GM23338 (cell line): ENCODE results near the gene IGSF5. TPM values are rescaled to one million over a fixed set of nuclear protein-coding genes. Genes with fewer than 3 reads are reported as not detected.

Experiments
- ATAC-seq: fragments of 200-7000 bp; cut with Tn5 transposase; 3 replicates; pipeline ENCODE4 v1.9.1; 2020
- DNase-seq: peaks from one replicate; pipeline ENCODE4 v3.0.0-alpha.2; 2015; ENCODE audit warnings: low spot score
- H2AFZ ChIP-seq: fragments of 200-600 bp; sonication (generic); 2 replicates; pipeline ENCODE4 v1.8.0; 2016; ENCODE audit warnings: antibody characterized with exemption, mild to moderate bottlenecking, moderate library complexity
- H3F3A ChIP-seq: fragments of 200-600 bp; sonication (generic); replicated peaks from 2 replicates; pipeline ENCODE4 v1.8.0; 2017; ENCODE audit warnings: antibody characterized with exemption, mixed run types, low read depth
- H3K27ac ChIP-seq: fragments of 200-600 bp; sonication (generic); 2 replicates; pipeline ENCODE4 v1.6.1; 2016; ENCODE audit warnings: low read depth
- H3K27me3 ChIP-seq: fragments of 200-600 bp; sonication (generic); 2 replicates; pipeline ENCODE4 v1.8.0; 2016; ENCODE audit warnings: mild to moderate bottlenecking, mixed run types, moderate library complexity; ENCODE audit not compliant: insufficient read depth
- H3K36me3 ChIP-seq: fragments of 200-600 bp; sonication (generic); 2 replicates; pipeline ENCODE4 v1.8.0; 2016; ENCODE audit warnings: mild to moderate bottlenecking; ENCODE audit not compliant: insufficient read depth
- H3K4me1 ChIP-seq: fragments of 200-600 bp; sonication (generic); 2 replicates; pipeline ENCODE4 v1.8.0; 2016; ENCODE audit warnings: mild to moderate bottlenecking, moderate library complexity; ENCODE audit not compliant: insufficient read depth
- H3K4me2 ChIP-seq: fragments of 200-600 bp; sonication (generic); 2 replicates; pipeline ENCODE4 v1.7.1; 2017; ENCODE audit warnings: mixed run types
- H3K4me3 ChIP-seq: fragments of 200-600 bp; sonication (generic); 2 replicates; pipeline ENCODE4 v1.6.1; 2016; ENCODE audit warnings: mixed run types
- H3K79me2 ChIP-seq: fragments of 200-600 bp; sonication (generic); replicated peaks from 2 replicates; pipeline ENCODE4 v1.8.0; 2017; ENCODE audit warnings: mild to moderate bottlenecking; ENCODE audit not compliant: insufficient read depth
- H3K9me2 ChIP-seq: fragments of 200-600 bp; sonication (generic); 2 replicates; pipeline ENCODE4 v1.8.0; 2017; ENCODE audit not compliant: insufficient read depth
- H4K20me1 ChIP-seq: fragments of 200-600 bp; sonication (generic); replicated peaks from 2 replicates; pipeline ENCODE4 v1.8.0; 2017; ENCODE audit warnings: mild to moderate bottlenecking; ENCODE audit not compliant: insufficient read depth
- H3K27ac Mint-ChIP-seq: 2 replicates; pipeline ENCODE4 v1.8.0; 2020; ENCODE audit warnings: inconsistent platforms, mild to moderate bottlenecking, moderate library complexity, mixed read lengths
- H3K27me3 Mint-ChIP-seq: 3 replicates; pipeline ENCODE4 v1.8.0; 2022; ENCODE audit warnings: low read depth, mild to moderate bottlenecking, moderate library complexity, mixed read lengths, inconsistent platforms; ENCODE audit not compliant: insufficient read depth, poor library complexity
- H3K36me3 Mint-ChIP-seq: 3 replicates; pipeline ENCODE4 v1.8.0; 2021; ENCODE audit warnings: low read depth, mild to moderate bottlenecking, inconsistent platforms, moderate library complexity, mixed read lengths
- H3K4me1 Mint-ChIP-seq: 3 replicates; pipeline ENCODE4 v1.8.0; 2020; ENCODE audit warnings: mild to moderate bottlenecking, inconsistent platforms, mixed read lengths
- H3K4me3 Mint-ChIP-seq: 3 replicates; pipeline ENCODE4 v1.8.0; 2021; ENCODE audit warnings: moderate library complexity, mild to moderate bottlenecking, inconsistent platforms, mixed read lengths
- H3K9me3 Mint-ChIP-seq: 3 replicates; pipeline ENCODE4 v1.8.0; 2020; ENCODE audit warnings: moderate library complexity, mild to moderate bottlenecking, inconsistent platforms, mixed read lengths
- CREB1 ChIP-seq: fragments of 250-450 bp; sonication (Bioruptor Pico); IDR thresholded peaks from 2 replicates; pipeline ENCODE4 v1.5.0; 2020; ENCODE audit warnings: low read depth, mild to moderate bottlenecking, moderate library complexity
- CTCF ChIP-seq, 2 experiments: fragments of 200-600 bp in 1 of 2; sonication (generic) in 1 of 2; conservative IDR thresholded peaks; 2 replicates each; pipeline versions ENCODE4 v1.5.1 to v1.6.1; 2016 to 2017; ENCODE audit warnings: antibody characterized with exemption in 2 of 2, low read depth in 2 of 2, mild to moderate bottlenecking in 2 of 2, moderate library complexity in 1 of 2
- EZH2 ChIP-seq: fragments of 200-600 bp; sonication (generic); IDR thresholded peaks from one replicate; pipeline ENCODE4 v1.8.0; 2017; ENCODE audit warnings: antibody characterized with exemption, mild to moderate bottlenecking, low read depth; ENCODE audit not compliant: unreplicated experiment
- EZH2phosphoT487 ChIP-seq: fragments of 200-600 bp; sonication (generic); IDR thresholded peaks from one replicate; pipeline ENCODE4 v1.8.1; 2018; ENCODE audit warnings: antibody characterized with exemption; ENCODE audit not compliant: unreplicated experiment
- JUNB ChIP-seq: IDR thresholded peaks from one replicate; pipeline ENCODE4 v1.6.1; 2016; ENCODE audit warnings: antibody characterized with exemption; ENCODE audit not compliant: unreplicated experiment
- POLR2AphosphoS5 ChIP-seq: IDR thresholded peaks from 2 replicates; pipeline ENCODE4 v1.6.1; 2016; ENCODE audit warnings: antibody characterized with exemption, low read depth
- STAT1 ChIP-seq: IDR thresholded peaks from one replicate; pipeline ENCODE4 v1.6.1; 2016; ENCODE audit warnings: antibody characterized with exemption; ENCODE audit not compliant: unreplicated experiment
- ZNF114 ChIP-seq: fragments of 250-450 bp; sonication (Bioruptor Pico); IDR thresholded peaks from 2 replicates; pipeline ENCODE4 v1.5.0; 2020; ENCODE audit warnings: mild to moderate bottlenecking, moderate library complexity
- ZNF462 ChIP-seq: fragments of 250-450 bp; sonication (Bioruptor Pico); IDR thresholded peaks from 2 replicates; pipeline ENCODE4 v1.5.0; 2020; ENCODE audit warnings: mild to moderate bottlenecking, moderate library complexity
- polyA plus RNA-seq: library from polyadenylated mRNA; unstranded; fragments of >200 nt; fragmentation: Nextera tagmentation; extraction: Ambion mirVana; gene quantifications from 2 replicates; pipeline ENCODE4 v1.2.1, GENCODE V29; 2016
- total RNA-seq: library from RNA; depleted of rRNA; stranded (reverse); fragments of >200 nt; shearing (Covaris generic); gene quantifications from 2 replicates; pipeline ENCODE4 v1.2.3, GENCODE V29; 2014

IGSF5 gene
- total and polyA plus RNA-seq, 2 experiments from 2014 or later: 4.4 to 10.1 TPM

GRCh38 chr21:39721885-39722284 is 23.1 kb upstream of the IGSF5 start:
- Mint-ChIP-seq H3K4me3 (no peak overlapping the region), H3K27me3 (no peaks in the 10 kb centered on the region), H3K4me1 (peaks cover 8% of the 10 kb centered on the region), H3K27ac (no peak overlapping the region), H3K36me3 (peaks cover 46% of the 10 kb centered on the region), H3K9me3 (peaks cover 19% of the 10 kb centered on the region)
- H3F3A ChIP-seq: no peaks in the 10 kb centered on the region
- no peaks in the 10 kb centered on the region; the same call in 1 of the 2 replicates for H3K4me1 ChIP-seq
- H3K4me2 ChIP-seq: no peak overlapping the region
- no peaks in the 10 kb centered on the region for H3K27me3 ChIP-seq
- no peaks in the 10 kb centered on the region for H4K20me1 ChIP-seq
- H3K36me3 ChIP-seq: peaks cover 13% of the 10 kb centered on the region; the same call in 1 of the 2 replicates
- H2AFZ ChIP-seq: no peak overlapping the region
- no peaks in the 10 kb centered on the region for H3K9me2 ChIP-seq
- DNase-seq: no peak
- no peak overlapping the region for H3K4me3 ChIP-seq
- H3K27ac ChIP-seq: no peak overlapping the region
- no peak for ATAC-seq
- TF ChIP-seq CTCF (conservative IDR thresholded peaks at IDR 0.05; ENCODE audit: low read depth in 2 of 2) (no peak), JUNB (no peak)
- H3K79me2 ChIP-seq: no peaks in the 10 kb centered on the region

- ATAC-seq: no peak
- no peak overlapping the region for H3K27ac Mint-ChIP-seq
- peaks cover 61% of the 10 kb centered on the region for H3K36me3 Mint-ChIP-seq
- Histone ChIP-seq H4K20me1 (no peaks in the 10 kb centered on the region), H3K79me2 (0 out of 2 replicates have a peak, but pooled peaks cover 3% of the 10 kb centered on the region), H3K4me3 (no peak overlapping the region), H3K27me3 (no peaks in the 10 kb centered on the region), H3K9me2 (no peaks in the 10 kb centered on the region), H3F3A (no peaks in the 10 kb centered on the region), H3K36me3 (peaks cover 13% of the 10 kb centered on the region; the same call in 1 of the 2 replicates), H3K27ac (no peak overlapping the region), H3K4me2 (no peak overlapping the region), H3K4me1 (no peaks in the 10 kb centered on the region; the same call in 1 of the 2 replicates), H2AFZ (no peak overlapping the region)
- no peak overlapping the region for H3K4me3 Mint-ChIP-seq
- peaks cover 19% of the 10 kb centered on the region for H3K9me3 Mint-ChIP-seq
- H3K27me3 Mint-ChIP-seq: no peaks in the 10 kb centered on the region
- H3K4me1 Mint-ChIP-seq: peaks cover 8% of the 10 kb centered on the region
- no peak for DNase-seq
- TF ChIP-seq CTCF (conservative IDR thresholded peaks at IDR 0.05; ENCODE audit: low read depth in 2 of 2): no peak
- TF ChIP-seq ZNF114 (CRISPR knock-in tag): no peak
- TF ChIP-seq EZH2: no peak
- TF ChIP-seq POLR2AphosphoS5: no peak
- no peak for TF ChIP-seq EZH2phosphoT487
- no peak for TF ChIP-seq ZNF462
- no peak for TF ChIP-seq STAT1
- TF ChIP-seq CREB1 (CRISPR knock-in tag): no peak
These were observed 20.0 kb upstream of the IGSF5 start for GRCh38 chr21:39724944-39725343.
